Esophagus squamous epithelium (tissue), 5 donors: ENCODE results near the gene OCA2. TPM values are rescaled to one million over a fixed set of nuclear protein-coding genes. Genes with fewer than 3 reads are reported as not detected.
"Not testable (repeated sequence)": the region's sequence is repeated elsewhere in the genome, so short reads cannot be mapped to it uniquely, and the experiment has no call there.

Experiments used
- DNase-seq: peaks from one replicate; lab custom pipeline; 2025; lab: John Stamatoyannopoulos, UW
- H3K27ac ChIP-seq, 4 donors: fragments of 200-600 bp; sonication (generic); one replicate each; pipeline ENCODE4 v1.5.1; 2016 to 2019; ENCODE audit warnings: mild to moderate bottlenecking in 1 of 4
- H3K27me3 ChIP-seq, 4 donors: fragments of 200-600 bp; sonication (generic); 1 replicate in 3 of 4; 2 replicates in 1 of 4; pipeline versions ENCODE4 v1.5.1 to v1.6.0; 2017 to 2021; ENCODE audit warnings: antibody characterized with exemption in 1 of 4
- H3K36me3 ChIP-seq, 3 donors: fragments of 200-600 bp; sonication (generic); one replicate each; pipeline ENCODE4 v1.5.1; 2016 to 2019
- H3K4me1 ChIP-seq, 3 donors: fragments of 200-600 bp; sonication (generic); one replicate each; pipeline ENCODE4 v1.5.1; 2017 to 2019
- H3K4me3 ChIP-seq, 4 donors: fragments of 200-600 bp; sonication (generic); 1 replicate in 3 of 4; 2 replicates in 1 of 4; pipeline ENCODE4 v1.5.1; 2016 to 2019; ENCODE audit warnings: mild to moderate bottlenecking in 2 of 4, moderate library complexity in 1 of 4
- H3K9me3 ChIP-seq, 3 donors: fragments of 200-600 bp; sonication (generic); one replicate each; pipeline ENCODE4 v1.5.1; 2016 to 2019
- CTCF ChIP-seq, 6 experiments: fragments of 450-650 bp in 4 of 6; fragments of 200-600 bp in 2 of 6; sonication (generic) in 2 of 6; IDR thresholded peaks; one replicate each; pipeline ENCODE4 v1.5.1; 2016 to 2019; ENCODE audit warnings: antibody characterized with exemption in 6 of 6, mild to moderate bottlenecking in 4 of 6, moderate library complexity in 4 of 6
- POLR2A ChIP-seq, 4 donors: fragments of 450-650 bp; IDR thresholded peaks; one replicate each; pipeline ENCODE4 v1.6.1; 2017; ENCODE audit warnings: antibody characterized with exemption in 4 of 4, mild to moderate bottlenecking in 4 of 4, moderate library complexity in 3 of 4
- WGBS, 2 donors: methylation state at CpG; one replicate each; pipeline ENCODE4 v1.1.5; 2018; 5-methylcytosine and 5-hydroxymethylcytosine counted together
- intact Hi-C: fragments of 100-400 bp; cut with DNase I; formaldehyde crosslinking; loops from one replicate; pipeline ENCODE4 v1.15.0; 2022
- total RNA-seq, 4 donors: library from RNA; depleted of rRNA; stranded (reverse); fragments of >200 nt; gene quantifications; one replicate each; pipeline ENCODE4 v1.1.0, GENCODE V29; 2016
- donor health status: DM: yes; HTN: yes; CAD: no.

OCA2 gene
- total RNA-seq, 4 donors from 2014 or later, result 1.7 to 5.5 (median 4.6) TPM

GRCh38 chr15:27770086-27770607 is 329.0 kb downstream of the OCA2 start:
- no peak overlapping the region for H3K27ac ChIP-seq
- intact Hi-C loops, result no loop called here
- no peak for DNase-seq
- H3K9me3 ChIP-seq, result peaks cover 0 to 13% (median 0%) of the 10 kb centered on the region in 3 donors
- no peaks in the 10 kb centered on the region for H3K4me1 ChIP-seq
- H3K4me3 ChIP-seq, result no peak overlapping the region
- no peak for TF ChIP-seq CTCF (IDR thresholded peaks at IDR 0.05)
- TF ChIP-seq POLR2A (IDR thresholded peaks at IDR 0.05), result no peak
- H3K36me3 ChIP-seq, result no peaks in the 10 kb centered on the region
- WGBS, 2 donors, result 98 to 100% methylated on average over 3 to 15 of the region's 48 CpGs
- no peaks in the 10 kb centered on the region for H3K27me3 ChIP-seq

GRCh38 chr15:27769652-27770051 is 329.5 kb downstream of the OCA2 start:
- Histone ChIP-seq H3K4me3 (no peak overlapping the region), H3K27me3 (no peaks in the 10 kb centered on the region), H3K27ac (no peak overlapping the region), H3K4me1 (no peaks in the 10 kb centered on the region), H3K36me3 (no peaks in the 10 kb centered on the region), H3K9me3 (peaks cover 0 to 13% (median 0%) of the 10 kb centered on the region in 3 donors)
- intact Hi-C loops, result no loop called here
- WGBS, 2 donors, result 85 to 94% methylated on average over 11 to 13 of the region's 13 CpGs
- no peak for DNase-seq
- TF ChIP-seq CTCF (IDR thresholded peaks at IDR 0.05) (no peak), POLR2A (IDR thresholded peaks at IDR 0.05) (no peak)

GRCh38 chr15:27768732-27769475 is 330.2 kb downstream of the OCA2 start:
- Histone ChIP-seq H3K4me1 (no peaks in the 10 kb centered on the region), H3K9me3 (peaks cover 0 to 13% (median 0%) of the 10 kb centered on the region in 3 donors), H3K4me3 (no peak overlapping the region), H3K36me3 (no peaks in the 10 kb centered on the region), H3K27me3 (no peaks in the 10 kb centered on the region), H3K27ac (no peak overlapping the region)
- no peak for TF ChIP-seq POLR2A (IDR thresholded peaks at IDR 0.05)
- TF ChIP-seq CTCF (IDR thresholded peaks at IDR 0.05), result no peak
- DNase-seq, result no peak
- 70 to 71% methylated on average over 14 to 18 of the region's 24 CpGs for WGBS, 2 donors
- intact Hi-C loops, result no loop called here

- 77 to 87% methylated on average over 14 of the region's 14 CpGs for WGBS, 2 donors
- DNase-seq, result no peak
- H3K4me1 ChIP-seq, result no peaks in the 10 kb centered on the region
- no peak overlapping the region for H3K4me3 ChIP-seq
- TF ChIP-seq CTCF (IDR thresholded peaks at IDR 0.05) (no peak), POLR2A (IDR thresholded peaks at IDR 0.05) (no peak)
- H3K9me3 ChIP-seq, result peaks cover 0 to 13% (median 0%) of the 10 kb centered on the region in 3 donors
- H3K36me3 ChIP-seq, result no peaks in the 10 kb centered on the region
- intact Hi-C loops, result no loop called here
- H3K27ac ChIP-seq, result no peak overlapping the region
- H3K27me3 ChIP-seq, result no peaks in the 10 kb centered on the region
Observed at GRCh38 chr15:27767918-27768640, 331.0 kb downstream of the OCA2 start.

- H3K27ac ChIP-seq, H3K4me3 ChIP-seq, intact Hi-C loops, H3K27me3 ChIP-seq, H3K4me1 ChIP-seq, DNase-seq, H3K36me3 ChIP-seq: not testable (repeated sequence)
- H3K9me3 ChIP-seq, result peaks cover 0 to 13% (median 0%) of the 10 kb centered on the region in 3 donors
Observed at GRCh38 chr15:27767430-27767829, 331.7 kb downstream of the OCA2 start.
